Neural crest cell (in vitro differentiated cells): ENCODE data around the gene FLNA. TPM values are rescaled to one million over a fixed set of nuclear protein-coding genes. Genes with fewer than 3 reads are reported as not detected.
"Not testable (repeated sequence)": the region's sequence is repeated elsewhere in the genome, so short reads cannot be mapped to it uniquely, and the experiment has no call there.

ENCODE experiments used
- DNase-seq: peaks from one replicate; pipeline ENCODE4 v3.0.0; 2021; ENCODE audit warnings: low read depth, mixed read lengths, low spot score
- H3K27ac Mint-ChIP-seq: one replicate; pipeline ENCODE4 v1.8.0; 2021; ENCODE audit warnings: mild to moderate bottlenecking, mixed read lengths; ENCODE audit not compliant: unreplicated experiment
- H3K27me3 Mint-ChIP-seq: 2 replicates; pipeline ENCODE4 v1.8.0; 2021; ENCODE audit warnings: low read depth, mild to moderate bottlenecking, mixed read lengths
- H3K36me3 Mint-ChIP-seq: 2 replicates; pipeline ENCODE4 v1.8.0; 2021; ENCODE audit warnings: low read depth, mild to moderate bottlenecking, mixed read lengths
- H3K4me1 Mint-ChIP-seq: 2 replicates; pipeline ENCODE4 v1.8.0; 2021; ENCODE audit warnings: mixed read lengths
- H3K4me3 Mint-ChIP-seq: one replicate; pipeline ENCODE4 v1.8.0; 2021; ENCODE audit warnings: mild to moderate bottlenecking, mixed read lengths
- H3K9me3 Mint-ChIP-seq: 2 replicates; pipeline ENCODE4 v1.8.0; 2021; ENCODE audit warnings: mixed read lengths
- total RNA-seq: library from RNA; stranded (reverse); gene quantifications from 2 replicates; pipeline ENCODE4 v1.2.1, GENCODE V29; 2021
- TF ChIP-seq, protein P1 (sequence below): fragments of 200-600 bp; sonication (generic); conservative IDR thresholded peaks from 2 replicates; pipeline ENCODE4 v1.5.0; 2021; ENCODE audit warnings: antibody characterized with exemption, mild to moderate bottlenecking

The FLNA gene
- total RNA-seq, 1 donor from 2014 or later: 809 TPM

DNA sequence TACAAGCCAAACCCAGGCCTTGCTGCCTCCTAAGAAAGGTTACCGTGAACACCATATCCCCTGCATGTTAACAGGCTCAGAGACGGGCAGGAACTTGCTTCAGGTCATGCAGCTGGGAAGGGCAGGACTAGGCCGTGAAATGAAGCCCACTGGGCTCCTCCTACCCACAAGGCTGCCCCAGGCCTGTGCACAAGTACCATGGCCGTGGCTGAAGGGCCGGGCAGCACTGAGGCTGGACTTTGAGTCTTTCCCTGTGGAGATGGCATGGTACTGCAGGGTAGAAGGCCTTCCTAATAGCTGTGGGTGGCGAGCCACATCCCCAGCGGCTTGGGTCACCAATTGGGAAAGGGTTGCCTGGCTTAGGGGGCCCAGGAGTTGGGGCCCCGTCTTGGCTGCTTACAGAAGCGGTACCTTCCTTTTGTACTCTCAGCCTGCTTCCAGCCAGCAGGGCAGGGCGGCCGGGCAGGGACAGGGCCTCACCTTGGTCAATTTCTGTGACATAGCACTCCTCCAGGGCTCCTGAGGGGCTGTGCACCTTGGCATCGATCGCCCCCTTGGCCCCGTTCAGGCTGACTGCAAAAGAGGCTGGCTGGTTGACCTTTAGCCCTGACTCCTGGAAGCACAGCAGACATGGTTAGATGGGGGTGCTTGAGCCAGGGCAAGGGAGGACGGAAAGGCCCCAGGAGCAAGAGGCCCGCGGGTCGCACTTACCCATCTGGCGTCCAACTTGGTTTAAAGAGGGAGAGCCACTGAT is 23.8 kb downstream of the FLNA start:
- H3K4me1 Mint-ChIP-seq: peaks cover 5% of the 10 kb centered on the region
- H3K27me3 Mint-ChIP-seq: peaks cover 4% of the 10 kb centered on the region
- no peaks in the 10 kb centered on the region for H3K9me3 Mint-ChIP-seq
- H3K27ac Mint-ChIP-seq: no peak overlapping the region
- H3K36me3 Mint-ChIP-seq: peaks cover 5% of the 10 kb centered on the region
- no peak for DNase-seq
- H3K4me3 Mint-ChIP-seq: peak overlapping the region; percentile 38
- TF ChIP-seq, protein P1, sequence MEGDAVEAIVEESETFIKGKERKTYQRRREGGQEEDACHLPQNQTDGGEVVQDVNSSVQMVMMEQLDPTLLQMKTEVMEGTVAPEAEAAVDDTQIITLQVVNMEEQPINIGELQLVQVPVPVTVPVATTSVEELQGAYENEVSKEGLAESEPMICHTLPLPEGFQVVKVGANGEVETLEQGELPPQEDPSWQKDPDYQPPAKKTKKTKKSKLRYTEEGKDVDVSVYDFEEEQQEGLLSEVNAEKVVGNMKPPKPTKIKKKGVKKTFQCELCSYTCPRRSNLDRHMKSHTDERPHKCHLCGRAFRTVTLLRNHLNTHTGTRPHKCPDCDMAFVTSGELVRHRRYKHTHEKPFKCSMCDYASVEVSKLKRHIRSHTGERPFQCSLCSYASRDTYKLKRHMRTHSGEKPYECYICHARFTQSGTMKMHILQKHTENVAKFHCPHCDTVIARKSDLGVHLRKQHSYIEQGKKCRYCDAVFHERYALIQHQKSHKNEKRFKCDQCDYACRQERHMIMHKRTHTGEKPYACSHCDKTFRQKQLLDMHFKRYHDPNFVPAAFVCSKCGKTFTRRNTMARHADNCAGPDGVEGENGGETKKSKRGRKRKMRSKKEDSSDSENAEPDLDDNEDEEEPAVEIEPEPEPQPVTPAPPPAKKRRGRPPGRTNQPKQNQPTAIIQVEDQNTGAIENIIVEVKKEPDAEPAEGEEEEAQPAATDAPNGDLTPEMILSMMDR: no peak

DNA sequence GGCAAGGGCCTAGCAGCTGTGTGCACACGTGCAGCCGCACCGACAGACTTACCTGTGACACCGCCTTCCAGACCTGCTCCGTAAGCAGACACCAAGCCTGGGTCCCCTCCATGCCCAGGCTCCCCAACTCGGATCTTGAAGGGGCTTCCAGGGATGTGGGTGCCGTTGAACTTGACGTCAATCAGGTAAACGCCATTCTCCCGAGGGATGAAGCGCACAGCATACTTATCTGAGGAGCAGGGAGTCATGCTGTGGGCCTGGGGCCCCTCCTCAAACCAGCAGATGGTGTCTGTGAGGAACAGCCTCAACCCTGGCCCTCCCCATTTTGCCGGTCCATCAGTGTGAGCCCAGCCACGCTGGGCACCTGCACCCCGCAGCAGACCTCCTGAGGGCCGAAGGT is 24.5 kb downstream of the FLNA start:
- TF ChIP-seq, protein P1: no peak
- Mint-ChIP-seq H3K9me3 (no peaks in the 10 kb centered on the region), H3K4me3 (no peak overlapping the region), H3K27ac (no peak overlapping the region), H3K36me3 (peaks cover 5% of the 10 kb centered on the region), H3K4me1 (peaks cover 5% of the 10 kb centered on the region), H3K27me3 (peaks cover 4% of the 10 kb centered on the region)
- no peak for DNase-seq

DNA sequence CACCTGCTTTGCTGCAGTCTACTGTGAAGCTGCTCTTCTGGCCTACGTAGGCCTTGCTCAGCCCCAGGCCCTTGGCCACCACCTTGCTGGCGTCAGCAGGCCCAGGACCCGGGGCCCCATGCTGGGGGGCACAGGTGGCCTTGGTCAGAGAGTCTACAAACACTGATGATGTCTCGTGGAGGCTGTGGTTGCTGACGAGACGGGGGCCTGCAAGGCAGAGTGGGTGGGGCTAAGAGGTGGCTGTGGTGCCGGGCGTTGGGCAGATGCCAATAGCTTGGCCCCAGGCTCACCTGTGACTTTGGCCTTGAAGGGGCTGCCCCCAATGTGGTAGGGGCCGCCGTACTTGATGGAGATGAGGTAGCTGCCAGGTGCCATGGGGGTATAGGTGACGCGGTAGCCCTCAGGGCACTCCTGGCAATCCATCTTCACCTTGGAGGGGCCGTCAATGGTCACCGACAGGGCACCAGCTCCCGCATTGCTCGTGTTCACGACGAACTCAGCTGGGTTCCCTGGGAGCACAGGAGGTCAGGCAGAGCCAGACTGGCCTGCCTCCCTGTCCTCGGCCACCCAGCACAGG is 25.0 kb downstream of the FLNA start:
- Mint-ChIP-seq H3K27ac (no peak overlapping the region), H3K27me3 (peaks cover 4% of the 10 kb centered on the region), H3K4me3 (no peak overlapping the region), H3K9me3 (no peaks in the 10 kb centered on the region), H3K4me1 (peaks cover 5% of the 10 kb centered on the region), H3K36me3 (peaks cover 5% of the 10 kb centered on the region)
- DNase-seq: no peak
- TF ChIP-seq, protein P1: no peak

DNA sequence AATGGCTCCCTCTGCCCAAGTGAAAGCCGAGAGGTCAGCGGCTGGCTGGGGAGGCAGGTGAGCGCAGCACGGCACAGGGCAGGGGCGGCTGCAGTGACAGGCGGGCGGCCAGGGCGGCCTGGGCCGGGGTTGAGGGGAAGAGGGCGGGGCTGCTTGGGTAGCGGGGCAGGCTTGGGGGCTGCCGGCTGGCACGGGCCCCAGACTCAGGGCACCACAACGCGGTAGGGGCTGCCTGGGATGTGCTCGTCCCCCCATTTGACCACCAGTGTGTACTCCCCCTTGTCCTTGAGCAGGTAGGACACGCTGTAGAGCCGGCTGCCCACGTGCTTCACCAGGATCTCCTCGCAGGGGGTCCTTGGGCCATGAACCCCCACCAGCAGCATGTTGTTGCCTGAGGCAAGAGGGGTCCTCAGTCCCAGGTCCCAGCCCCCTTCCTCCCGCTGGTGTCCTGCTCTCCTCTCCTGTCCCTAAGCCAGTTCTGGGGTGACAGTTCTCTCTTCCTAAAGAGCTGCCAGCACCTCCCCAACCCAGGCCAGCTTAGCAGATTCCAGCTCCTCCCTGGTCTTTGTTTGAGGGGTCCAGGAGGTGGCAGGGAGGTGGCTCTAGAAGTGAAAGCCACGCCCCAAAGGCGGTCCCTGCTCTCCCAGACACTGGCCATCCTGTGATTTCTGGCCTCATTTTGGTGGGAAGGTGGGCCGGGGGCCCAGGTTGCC is 25.6 kb downstream of the FLNA start:
- no peaks in the 10 kb centered on the region for H3K9me3 Mint-ChIP-seq
- H3K36me3 Mint-ChIP-seq: peaks cover 5% of the 10 kb centered on the region

DNA sequence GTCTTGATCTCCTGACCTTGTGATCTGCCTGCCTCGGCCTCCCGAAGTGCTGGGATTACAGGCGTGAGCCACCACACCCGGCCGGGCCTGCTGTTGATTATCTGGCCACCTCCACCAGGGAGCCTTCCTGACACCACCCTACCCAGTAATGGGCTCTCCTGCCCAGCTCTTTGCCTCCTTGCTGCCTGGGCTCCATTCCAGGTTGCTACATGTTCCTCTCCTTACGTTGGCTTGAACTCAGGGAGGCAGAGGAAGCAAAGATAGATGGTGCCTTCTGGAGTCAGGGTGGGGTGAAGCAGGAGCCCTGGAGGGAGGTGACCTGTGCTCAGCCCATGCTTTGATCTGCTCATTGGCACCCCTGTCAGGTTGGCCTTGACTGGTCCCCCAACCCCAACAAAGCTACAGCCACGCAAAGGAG is 26.3 kb downstream of the FLNA start:
- TF ChIP-seq, protein P1: no peak
- DNase-seq: no peak
- Mint-ChIP-seq H3K27ac (no peak overlapping the region), H3K9me3 (no peaks in the 10 kb centered on the region), H3K4me3 (peak overlapping the region; percentile 12), H3K4me1 (peaks cover 5% of the 10 kb centered on the region), H3K27me3 (peaks cover 4% of the 10 kb centered on the region), H3K36me3 (peaks cover 5% of the 10 kb centered on the region)

More for the DNA sequence above, 25.6 kb downstream of the FLNA start:
- Mint-ChIP-seq H3K27me3 (peaks cover 4% of the 10 kb centered on the region), H3K4me1 (peaks cover 5% of the 10 kb centered on the region), H3K27ac (no peak overlapping the region), H3K4me3 (no peak overlapping the region)
- DNase-seq: no peak
- TF ChIP-seq, protein P1: no peak

DNA sequence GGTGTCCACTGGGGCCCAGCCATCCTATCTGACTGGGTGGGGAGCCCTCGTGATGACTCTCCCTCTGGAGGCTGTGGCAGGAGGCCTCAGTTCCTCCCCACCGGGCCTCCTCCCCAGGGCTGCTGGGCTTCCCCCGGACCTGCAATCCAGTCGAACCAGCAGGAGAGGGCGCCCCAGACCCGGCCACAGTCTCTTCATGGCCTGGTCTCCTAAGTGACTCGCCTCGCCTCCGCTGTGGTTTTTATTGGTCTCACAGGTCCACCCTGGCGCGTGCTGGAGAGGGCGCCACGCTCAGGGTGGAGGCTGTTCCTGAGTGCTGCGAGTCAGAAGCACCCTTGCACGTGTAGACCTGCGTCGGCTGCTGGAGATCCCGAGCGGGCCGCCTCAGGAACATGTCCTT is 30.8 kb downstream of the FLNA start:
- H3K4me3 Mint-ChIP-seq, DNase-seq, H3K27ac Mint-ChIP-seq, H3K36me3 Mint-ChIP-seq, H3K4me1 Mint-ChIP-seq, H3K27me3 Mint-ChIP-seq, H3K9me3 Mint-ChIP-seq: not testable (repeated sequence)

DNA sequence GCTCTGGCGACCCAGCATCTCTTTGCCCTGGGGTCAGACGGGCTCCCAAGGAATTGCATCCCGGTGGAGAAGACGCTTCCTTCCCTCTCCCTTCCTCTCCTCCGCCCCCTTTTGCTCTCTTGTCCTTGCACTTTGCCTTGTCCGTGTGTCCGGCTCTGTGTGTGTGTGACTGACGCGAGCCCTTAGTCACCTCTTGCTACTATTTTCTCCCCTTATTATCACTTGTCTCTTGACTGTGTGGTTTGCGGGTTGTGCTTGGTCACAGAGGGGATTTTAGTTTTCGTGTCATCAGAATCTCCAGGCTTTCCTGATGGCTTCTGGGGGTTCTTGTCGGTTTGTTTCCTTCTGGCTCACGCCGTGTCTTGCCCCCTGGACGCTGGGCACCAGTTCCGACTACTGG is 31.4 kb downstream of the FLNA start:
- not testable (repeated sequence) for DNase-seq, H3K27me3 Mint-ChIP-seq, H3K9me3 Mint-ChIP-seq, H3K4me1 Mint-ChIP-seq, H3K4me3 Mint-ChIP-seq, H3K27ac Mint-ChIP-seq, H3K36me3 Mint-ChIP-seq
